GDM1 (cell line): ENCODE results near the gene NIT2.
"Not testable (repeated sequence)": the region's sequence is repeated elsewhere in the genome, so short reads cannot be mapped to it uniquely, and the experiment has no call there.

ENCODE experiments used
- DNase-seq: peaks from one replicate; lab custom pipeline; 2025; lab: John Stamatoyannopoulos, UW

Gene NIT2

DNA sequence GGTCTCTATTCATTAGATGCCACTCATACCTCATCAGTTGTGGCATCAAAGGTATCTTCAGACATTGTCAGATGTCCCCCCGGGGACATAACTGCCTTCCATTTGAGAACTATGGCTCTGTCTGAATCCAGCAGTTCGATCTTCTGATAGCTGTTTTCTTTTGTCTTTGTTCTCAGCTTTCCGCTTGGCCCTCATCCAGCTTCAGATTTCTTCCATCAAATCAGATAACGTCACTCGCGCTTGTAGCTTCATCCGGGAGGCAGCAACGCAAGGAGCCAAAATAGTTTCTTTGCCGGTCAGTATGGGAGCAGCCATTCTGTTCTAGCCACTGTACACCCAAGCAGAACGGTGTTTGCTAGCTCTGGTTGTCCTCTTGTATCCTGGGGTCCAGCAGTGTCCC lies 4.4 kb downstream of the NIT2 start:
- DNase-seq = no peak

DNA sequence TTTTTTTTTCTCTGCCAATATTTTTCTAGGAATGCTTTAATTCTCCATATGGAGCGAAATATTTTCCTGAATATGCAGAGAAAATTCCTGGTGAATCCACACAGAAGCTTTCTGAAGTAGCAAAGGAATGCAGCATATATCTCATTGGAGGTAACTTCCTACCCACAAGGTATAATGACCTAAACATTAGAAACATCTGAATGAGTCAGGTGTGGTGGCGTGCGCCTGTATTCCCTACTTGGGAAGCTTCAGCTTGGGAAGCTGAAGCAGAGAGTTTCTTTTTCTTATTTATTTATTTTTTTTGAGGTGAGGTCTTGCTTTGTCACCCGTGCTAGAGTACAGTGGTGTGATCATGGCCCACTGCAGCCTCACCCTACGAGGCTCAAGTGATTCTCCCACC lies 5.2 kb downstream of the NIT2 start:
- no peak for DNase-seq

DNA sequence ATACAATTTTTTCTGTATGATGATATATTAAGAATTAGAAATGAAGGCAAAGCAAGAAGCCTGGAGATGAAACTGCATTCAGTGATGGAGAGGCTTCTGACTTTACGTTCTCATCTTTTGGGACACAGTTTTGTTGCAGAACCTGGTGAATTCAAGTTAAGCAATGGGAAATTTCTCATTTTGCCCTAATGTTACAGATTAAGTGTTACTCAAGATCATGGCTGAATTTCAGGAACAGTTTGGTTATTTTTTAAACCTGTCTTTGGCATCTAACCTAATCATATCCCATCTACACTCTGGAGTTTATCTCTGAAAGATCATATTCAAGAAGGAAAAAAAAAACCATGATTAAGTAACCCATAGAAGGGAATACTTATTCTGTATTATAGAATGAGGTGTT lies 6.0 kb downstream of the NIT2 start:
- no peak for DNase-seq

DNA sequence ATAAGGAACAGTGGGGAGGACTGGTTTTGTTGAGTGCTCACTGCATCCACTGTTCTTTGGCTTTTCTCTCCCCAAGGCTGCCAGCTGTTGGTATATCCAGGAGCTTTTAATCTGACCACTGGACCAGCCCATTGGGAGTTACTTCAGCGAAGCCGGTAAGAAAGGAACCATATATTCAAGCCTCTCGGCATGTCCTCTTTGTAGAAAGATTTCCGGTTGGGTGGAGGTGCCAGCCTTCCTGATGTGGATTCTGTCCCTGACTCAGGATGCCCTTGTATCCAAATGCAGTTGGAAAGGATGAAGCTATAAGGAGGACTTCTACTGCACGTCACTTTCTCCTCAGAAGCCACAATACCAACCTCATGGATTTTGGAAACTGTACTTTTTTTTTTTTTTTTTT lies 14.2 kb downstream of the NIT2 start:
- no peak for DNase-seq

DNA sequence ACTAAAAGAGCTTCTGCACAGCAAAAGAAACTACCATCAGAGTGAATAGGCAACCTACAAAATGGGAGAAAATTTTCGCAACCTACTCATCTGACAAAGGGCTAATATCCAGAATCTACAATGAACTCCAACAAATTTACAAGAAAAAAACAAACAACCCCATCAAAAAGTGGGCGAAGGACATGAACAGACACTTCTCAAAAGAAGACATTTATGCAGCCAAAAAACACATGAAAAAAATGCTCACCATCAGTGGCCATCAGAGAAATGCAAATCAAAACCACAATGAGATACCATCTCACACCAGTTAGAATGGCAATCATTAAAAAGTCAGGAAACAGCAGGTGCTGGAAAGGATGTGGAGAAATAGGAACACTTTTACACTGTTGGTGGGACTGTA lies 17.2 kb downstream of the NIT2 start:
- DNase-seq = not testable (repeated sequence)

DNA sequence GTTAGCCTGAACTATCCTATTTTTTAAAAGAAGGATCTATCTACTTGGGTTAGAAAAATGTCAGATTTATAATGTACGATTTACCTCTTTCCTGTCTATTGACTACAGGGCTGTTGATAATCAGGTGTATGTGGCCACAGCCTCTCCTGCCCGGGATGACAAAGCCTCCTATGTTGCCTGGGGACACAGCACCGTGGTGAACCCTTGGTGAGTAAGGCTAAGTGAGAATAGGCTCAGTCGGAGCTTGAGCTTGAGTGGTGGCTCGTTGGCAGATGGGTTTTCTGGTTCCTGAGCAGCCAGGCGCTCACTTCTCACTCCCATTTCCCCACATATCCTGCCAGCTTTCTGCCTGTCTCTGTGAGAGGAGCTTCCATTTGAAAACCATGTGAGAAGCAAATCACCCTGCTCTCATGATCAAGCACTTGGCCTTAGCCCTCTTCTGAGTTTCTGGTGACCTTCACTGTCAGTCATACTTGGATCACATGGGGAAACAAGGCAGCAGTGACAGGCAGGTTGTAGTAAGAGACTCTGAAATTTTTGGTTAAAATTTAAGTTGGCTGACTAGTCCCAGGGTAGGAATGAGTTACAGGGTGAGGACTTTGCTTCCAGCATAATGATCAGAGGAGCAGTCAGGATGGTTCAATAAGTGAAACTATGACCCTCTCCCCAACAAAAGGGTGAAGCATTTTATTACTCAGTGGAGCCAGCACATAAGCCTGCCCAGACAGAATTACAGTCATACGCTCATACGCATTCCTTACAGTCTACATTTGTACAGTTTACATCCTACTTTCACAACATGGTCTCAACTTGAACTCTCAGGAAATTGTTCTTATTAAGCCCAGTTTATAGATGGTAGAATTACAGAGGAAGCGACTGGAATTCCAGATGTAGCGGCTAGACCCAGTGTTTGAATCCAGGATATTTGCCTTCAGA lies 18.0 kb downstream of the NIT2 start:
- no peak for DNase-seq

DNA sequence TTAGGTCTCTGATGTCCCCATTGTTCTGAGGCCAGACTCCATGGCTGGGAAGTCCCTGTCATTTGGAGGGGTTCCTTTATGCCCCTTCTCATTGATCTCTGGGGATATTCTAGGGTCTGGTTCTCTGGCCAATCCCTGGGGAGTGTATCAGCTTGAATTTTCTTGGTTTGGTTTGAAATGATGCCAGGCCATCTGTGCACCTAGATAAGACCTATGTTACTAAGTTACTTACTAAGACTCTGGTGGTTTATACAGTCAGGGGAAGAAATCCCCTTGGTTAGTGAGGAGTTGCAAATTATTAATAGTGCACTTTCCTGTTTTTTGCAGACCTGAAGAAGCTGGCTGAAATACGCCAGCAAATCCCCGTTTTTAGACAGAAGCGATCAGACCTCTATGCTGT lies 20.3 kb downstream of the NIT2 start:
- no peak for DNase-seq

DNA sequence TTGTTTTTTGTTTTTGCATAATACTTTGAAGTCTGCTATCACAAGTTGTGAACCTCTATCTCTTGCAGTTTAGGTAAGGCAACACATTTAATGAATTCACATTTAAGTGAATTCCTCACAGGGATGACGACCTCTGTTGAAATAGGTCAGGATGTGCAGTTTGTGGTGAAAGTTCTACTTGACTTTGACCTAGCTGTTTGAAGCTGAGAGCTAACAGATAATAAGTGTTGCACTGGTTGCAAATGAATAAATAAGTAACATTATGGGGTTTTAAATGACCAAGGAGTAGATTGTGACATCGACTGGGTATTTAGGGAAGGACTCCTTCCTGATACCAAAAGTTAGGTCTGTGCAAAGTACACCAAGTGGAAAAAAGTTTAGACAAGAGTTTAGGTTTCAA lies 23.9 kb downstream of the NIT2 start:
- no peak for DNase-seq

DNA sequence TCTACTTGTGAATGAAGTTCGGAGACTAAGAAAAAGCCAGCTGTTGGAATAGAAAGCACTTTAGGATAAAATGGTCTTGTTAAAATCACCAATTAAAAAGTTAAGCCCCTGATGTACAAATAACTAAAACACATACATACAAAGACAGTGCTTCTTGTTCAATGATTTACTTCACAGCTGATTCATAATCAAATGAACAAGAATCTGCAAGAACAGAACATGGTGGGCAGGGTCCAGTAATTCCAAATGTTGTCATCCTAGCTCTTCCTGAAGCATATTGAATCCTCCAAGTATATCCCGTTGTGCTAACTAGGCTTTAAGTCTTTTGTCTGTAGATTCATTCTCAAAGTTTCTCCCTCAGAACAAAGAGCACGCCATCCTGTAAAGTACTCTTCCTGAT lies 24.5 kb downstream of the NIT2 start:
- DNase-seq = no peak

DNA sequence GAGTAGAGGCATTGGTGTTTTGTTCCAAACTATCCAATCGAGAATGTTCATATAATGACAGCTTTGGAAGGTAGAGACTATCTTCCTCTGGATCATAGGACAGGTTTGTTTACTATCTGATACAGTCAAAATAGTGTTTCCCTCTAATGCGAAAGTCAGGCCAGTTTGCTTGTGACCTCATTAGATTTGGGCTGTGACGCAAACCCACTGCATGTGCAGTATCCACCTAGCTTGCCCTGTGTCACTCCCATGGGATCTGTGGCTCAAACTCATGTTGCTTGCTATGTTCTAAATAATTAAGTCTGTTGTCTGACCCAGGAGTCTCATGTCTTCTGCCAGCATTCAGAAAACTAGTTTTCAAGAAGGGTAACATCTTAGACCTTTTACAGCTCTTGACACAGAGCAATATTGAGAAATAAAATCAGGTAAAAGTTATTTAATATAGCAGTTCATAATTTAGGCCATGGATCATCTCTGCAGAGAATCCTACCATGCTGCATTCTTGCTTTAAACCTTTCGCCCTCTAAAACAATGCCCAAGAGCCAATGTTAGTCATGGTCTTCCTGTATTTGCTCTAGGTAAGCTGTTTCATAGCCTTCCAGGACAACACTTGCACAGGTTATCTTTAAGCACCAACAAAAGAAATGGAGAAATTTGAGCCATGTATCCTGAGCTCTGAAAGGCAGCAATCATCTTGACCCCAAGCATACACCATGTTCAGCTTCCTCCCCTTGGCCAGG lies 26.4 kb downstream of the NIT2 start:
- DNase-seq = no peak

DNA sequence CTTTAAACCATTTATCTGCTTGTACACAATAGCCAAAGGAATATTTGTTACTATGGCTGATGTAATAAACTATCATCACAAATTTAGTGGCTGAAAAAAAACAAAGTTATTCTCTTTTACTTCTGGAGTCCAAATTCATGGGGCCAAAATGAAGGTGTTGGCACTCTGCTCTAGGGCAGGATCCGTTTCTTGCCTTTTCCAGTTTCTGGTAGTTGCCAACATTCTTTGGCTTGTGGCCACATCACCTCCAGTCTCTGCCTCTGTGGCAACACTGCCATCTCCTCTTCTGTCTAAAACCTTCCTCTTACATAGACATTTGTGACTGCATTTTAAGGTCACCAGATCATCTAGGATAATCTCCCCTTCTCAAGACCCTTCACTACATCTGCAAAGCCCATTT lies 27.3 kb downstream of the NIT2 start:
- DNase-seq = no peak

DNA sequence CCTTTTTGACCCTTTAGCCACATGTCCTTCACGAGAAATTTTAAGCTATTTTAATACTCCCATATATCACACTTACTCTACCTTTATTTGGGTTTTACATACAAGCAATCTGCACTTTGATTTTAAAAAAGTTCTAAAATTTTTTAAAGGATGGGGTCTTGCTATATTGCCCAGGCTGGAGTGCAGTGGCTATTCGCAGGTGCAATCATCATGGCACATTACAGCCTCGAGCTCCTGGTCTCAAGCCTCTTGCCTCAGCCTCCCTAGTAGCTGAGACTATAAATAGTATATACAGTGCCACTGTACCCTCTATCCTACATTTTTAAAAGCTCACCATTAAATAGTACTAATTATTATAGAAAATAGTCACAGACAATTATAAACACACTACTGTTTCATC lies 29.9 kb downstream of the NIT2 start:
- no peak for DNase-seq

DNA sequence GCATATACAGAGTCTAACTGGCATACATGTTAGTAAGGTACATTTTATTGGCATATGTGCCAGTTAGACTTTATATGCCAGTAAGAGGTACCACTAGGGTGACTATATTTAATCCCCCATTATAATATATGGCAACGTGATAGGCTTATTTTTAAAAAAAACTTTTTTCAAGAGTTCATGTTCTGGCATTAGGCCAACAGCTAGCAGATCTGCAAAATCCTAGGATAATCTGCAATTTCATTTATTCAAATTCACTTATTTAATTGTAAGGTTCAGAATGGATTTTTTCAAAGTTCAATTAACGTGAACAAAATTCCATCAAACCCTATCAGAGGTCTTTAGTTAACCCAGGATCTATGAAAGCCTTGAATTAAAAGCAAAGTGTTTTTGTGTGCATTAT lies 31.9 kb downstream of the NIT2 start:
- no peak for DNase-seq

DNA sequence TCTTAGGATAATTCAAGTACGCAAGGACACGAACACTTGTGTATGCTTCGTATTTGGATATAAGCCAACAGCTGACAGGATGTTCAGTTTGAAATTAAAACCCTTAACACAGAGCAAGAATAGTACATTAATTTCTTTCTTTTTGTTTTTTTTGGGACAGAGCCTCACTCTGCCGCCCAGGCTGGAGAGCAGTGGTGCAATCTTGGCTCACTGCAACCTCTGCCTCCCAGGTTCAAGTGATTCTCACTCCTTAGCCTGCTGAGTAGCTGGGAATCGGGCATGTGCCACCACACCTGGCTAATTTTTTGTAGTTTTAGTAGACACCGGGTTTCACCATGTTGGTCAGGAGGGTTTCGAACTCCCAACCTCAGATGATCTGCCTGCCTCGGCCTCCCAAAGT lies 33.9 kb downstream of the NIT2 start:
- no peak for DNase-seq

DNA sequence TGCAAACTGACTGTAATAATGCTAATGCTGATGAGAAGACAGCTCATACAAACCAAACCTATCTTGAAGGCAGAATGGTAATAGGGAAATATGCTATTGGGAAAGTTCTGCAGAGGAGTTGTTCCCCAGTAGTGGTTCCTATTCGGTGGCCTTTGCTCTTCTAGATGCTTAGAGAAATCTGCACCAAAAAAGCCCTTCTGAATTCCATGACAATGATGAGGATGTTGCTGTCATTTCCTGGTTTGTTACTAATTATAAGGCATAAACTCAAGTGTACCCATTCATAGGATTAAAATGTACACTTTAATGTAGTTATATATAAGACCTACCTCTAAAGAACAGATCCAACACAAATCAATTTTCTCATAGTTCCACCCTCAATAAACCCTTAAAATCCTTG lies 36.2 kb downstream of the NIT2 start:
- no peak for DNase-seq

DNA sequence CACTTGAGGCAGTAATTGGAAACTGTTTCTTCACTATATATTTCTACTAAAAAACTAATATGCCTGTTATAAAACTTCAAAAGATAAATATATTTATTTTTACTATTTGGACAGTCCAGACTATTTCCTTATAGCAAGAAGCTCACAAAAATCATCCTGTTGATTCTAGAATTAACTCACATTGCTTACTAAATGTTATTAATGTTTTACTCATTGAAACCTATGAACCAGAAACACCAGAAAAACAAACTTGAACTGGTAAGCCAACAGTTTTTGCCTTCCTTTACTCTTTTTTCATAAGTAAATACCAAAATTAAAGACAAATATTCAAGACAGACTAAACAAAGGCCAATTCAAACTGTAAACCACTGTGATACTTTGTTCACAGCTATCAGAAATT lies 40.0 kb downstream of the NIT2 start:
- no peak for DNase-seq

DNA sequence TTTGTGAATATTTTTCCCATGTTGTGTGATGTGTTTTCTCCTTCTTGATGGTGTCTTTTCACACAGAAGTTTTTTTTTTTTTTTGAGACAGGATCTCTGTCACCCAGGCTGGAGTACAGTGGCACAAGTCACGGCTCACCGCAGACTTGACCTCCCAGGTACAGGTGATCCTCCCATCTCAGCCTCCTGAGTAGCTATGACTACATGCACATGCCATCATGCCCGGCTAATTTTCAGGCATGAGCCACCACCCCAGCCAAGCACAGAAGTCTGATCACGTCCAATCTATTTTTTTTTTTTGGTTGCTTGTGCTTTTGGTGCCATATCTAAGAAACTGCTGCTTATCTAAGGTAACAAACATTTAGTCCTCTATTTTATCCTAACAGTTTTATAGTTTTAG lies 41.7 kb downstream of the NIT2 start:
- DNase-seq = no peak

DNA sequence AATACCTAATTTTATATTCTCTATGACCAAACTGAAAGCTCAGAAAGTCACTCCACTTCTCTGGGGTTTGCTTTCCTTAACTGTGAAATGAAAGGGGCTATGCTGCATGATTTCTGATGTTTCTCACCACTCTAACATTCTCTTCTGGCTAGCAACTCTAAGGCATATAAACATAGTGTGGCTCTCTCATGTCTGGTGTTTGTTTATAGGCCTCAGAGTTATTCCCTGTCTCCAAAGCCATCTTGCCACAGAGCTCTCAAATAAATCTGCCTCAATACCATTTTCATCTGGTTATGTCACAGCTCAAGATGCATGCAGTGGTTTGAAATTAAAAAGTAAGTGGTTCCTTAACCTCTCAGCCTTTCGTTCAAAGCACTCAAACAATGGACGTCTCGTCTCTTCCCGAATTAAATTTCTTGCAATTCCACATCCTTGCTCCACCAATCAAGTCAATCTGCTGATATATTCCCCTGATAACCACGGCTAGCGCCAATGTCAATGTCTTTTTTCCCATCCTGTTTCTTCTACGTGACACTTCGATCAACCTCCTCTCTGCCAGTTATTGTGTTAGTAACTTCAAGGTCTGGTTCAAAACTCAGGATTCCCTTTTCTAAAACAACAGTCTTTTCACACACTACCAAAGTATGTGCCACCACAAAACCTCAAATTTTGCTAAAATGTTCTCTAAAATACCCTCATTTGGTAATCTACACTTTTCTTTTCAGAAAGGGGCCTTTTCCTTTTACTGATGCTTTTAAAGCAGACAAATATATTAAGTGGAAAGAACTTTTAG lies 50.4 kb downstream of the NIT2 start:
- no peak for DNase-seq

DNA sequence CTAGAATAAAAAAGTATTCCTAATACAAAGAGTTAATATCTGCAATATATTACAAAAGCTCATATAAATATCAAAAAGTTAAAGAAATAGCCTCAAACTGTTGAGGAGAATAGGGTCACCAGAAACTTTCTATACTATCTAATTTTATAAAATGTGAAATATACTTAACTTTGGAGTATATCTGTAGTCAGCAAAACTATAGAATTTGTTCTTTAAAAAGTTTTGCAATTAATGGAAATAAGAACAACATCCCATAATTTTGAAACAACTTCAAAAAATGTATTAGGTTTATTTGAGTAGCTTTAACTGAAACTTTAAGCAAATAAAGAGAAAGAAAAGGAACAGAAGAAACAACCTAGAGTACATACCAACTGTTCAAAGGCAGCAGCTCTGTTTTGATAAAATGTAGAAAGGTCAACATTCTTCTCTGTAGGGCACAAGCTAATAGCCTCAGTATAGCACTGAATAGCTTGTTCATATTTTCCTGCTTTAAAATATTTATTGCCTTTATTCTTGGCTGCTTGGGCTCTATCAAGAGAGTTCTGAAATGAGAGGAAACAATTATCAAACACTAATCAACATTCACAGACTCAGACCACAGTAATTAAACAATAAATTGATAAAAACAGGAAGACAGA lies 52.0 kb downstream of the NIT2 start:
- no peak for DNase-seq

DNA sequence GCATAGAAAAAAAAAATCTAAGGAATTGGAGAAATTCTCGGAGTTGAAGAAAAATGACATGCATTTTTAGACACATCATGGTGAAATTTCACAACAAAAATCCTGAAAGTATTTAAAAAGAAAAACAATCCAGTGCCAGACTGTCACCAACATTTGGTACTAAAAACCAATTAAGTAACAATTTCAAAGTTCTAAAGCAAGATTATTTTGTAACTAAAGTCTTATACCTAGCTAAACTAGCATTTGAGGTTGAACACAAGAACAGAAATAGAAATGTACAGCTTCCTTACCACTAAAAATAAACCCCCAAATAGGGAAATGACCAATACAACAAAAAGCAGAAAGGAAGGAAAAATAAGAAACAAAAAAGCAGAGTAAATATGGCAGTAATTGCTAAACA lies 54.5 kb downstream of the NIT2 start:
- DNase-seq = no peak

DNA sequence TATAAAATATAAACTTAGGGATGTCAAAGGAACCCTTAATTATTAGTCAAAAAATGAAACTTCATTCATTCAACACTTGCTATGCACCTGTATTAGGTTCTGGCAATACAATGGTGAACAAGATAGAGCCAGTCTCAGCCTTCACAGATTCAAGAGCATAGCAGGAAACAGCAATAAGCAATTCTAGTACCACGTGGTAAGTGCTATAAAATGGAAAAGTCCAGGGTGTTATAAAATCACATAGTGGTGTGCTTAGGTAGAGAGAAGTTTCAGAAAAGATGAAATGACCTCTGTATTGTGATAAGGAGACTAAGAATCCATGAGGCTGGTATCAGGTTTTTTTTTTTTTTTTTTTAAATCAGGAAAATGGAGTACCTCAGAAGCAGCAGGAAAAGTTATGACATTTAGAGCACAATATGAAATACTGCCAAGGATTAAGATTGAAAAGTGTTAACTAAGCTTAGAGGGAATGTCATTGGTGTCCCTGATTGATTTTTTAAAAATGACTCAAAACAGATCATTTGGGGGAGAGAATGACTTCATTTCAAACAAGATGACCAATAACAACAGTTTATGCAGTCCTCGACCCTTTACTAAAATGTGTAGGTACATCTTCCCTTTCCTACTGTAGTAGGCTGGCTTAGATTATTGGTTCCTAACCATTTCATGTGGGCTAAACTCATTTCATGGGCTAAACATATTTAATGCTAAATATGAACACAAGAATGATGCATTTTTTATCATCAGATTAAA lies 61.3 kb downstream of the NIT2 start:
- no peak for DNase-seq
